Spinal cord (tissue), 10 donors: ENCODE data around the gene SAMD10. TPM values are rescaled to one million over a fixed set of nuclear protein-coding genes. Genes with fewer than 3 reads are reported as not detected.
"Not testable (repeated sequence)": the region's sequence is repeated elsewhere in the genome, so short reads cannot be mapped to it uniquely, and the experiment has no call there.

Experiments
- DNase-seq, 6 donors: peaks; one replicate each; pipeline versions ENCODE4 v3.0.0 to v3.0.0-alpha.2; 2013 to 2015; ENCODE audit warnings: low spot score in 6 of 6, low read depth in 4 of 6
- H3K27ac ChIP-seq: one replicate; pipeline ENCODE4 v1.5.1; 2013; ENCODE audit warnings: low read depth, low read length, control low read depth
- H3K27me3 ChIP-seq: one replicate; pipeline ENCODE4 v1.6.1; 2013; ENCODE audit warnings: low read length; ENCODE audit not compliant: control insufficient read depth, insufficient read depth
- H3K36me3 ChIP-seq: one replicate; pipeline ENCODE4 v1.6.1; 2013; ENCODE audit warnings: low read length; ENCODE audit not compliant: control insufficient read depth, insufficient read depth
- H3K4me1 ChIP-seq: one replicate; pipeline ENCODE4 v1.6.1; 2013; ENCODE audit warnings: low read length; ENCODE audit not compliant: control insufficient read depth, insufficient read depth
- H3K4me3 ChIP-seq: one replicate; pipeline ENCODE4 v1.5.1; 2013; ENCODE audit warnings: low read depth, low read length, control low read depth
- H3K9me3 ChIP-seq: one replicate; pipeline ENCODE4 v1.6.1; 2013; ENCODE audit warnings: low read length; ENCODE audit not compliant: control insufficient read depth, insufficient read depth
- WGBS: methylation state at CpG from one replicate; pipeline ENCODE4 v1.1.5; 2013; ENCODE audit warnings: missing lambda C conversion rate; ENCODE audit not compliant: insufficient coverage; 5-methylcytosine and 5-hydroxymethylcytosine counted together
- polyA plus RNA-seq, 2 donors: library from polyadenylated mRNA; unstranded; fragments of 120-200 nt; gene quantifications; one replicate each; pipeline ENCODE4 v1.2.1, GENCODE V29; 2013; ENCODE audit not compliant: insufficient read length in 2 of 2
- total RNA-seq, 2 donors: library from RNA; depleted of rRNA in 1 of 2; stranded (reverse); fragments of 120-200 nt in 1 of 2; fragments of >200 nt in 1 of 2; gene quantifications; one replicate each; pipeline versions ENCODE4 v1.2.3 to v1.2.4, GENCODE V29; 2013 to 2014
- donor health status: healthy.

Gene SAMD10
- total and polyA plus RNA-seq, 4 donors: 6.9 to 42.9 (median 24.1) TPM

DNA sequence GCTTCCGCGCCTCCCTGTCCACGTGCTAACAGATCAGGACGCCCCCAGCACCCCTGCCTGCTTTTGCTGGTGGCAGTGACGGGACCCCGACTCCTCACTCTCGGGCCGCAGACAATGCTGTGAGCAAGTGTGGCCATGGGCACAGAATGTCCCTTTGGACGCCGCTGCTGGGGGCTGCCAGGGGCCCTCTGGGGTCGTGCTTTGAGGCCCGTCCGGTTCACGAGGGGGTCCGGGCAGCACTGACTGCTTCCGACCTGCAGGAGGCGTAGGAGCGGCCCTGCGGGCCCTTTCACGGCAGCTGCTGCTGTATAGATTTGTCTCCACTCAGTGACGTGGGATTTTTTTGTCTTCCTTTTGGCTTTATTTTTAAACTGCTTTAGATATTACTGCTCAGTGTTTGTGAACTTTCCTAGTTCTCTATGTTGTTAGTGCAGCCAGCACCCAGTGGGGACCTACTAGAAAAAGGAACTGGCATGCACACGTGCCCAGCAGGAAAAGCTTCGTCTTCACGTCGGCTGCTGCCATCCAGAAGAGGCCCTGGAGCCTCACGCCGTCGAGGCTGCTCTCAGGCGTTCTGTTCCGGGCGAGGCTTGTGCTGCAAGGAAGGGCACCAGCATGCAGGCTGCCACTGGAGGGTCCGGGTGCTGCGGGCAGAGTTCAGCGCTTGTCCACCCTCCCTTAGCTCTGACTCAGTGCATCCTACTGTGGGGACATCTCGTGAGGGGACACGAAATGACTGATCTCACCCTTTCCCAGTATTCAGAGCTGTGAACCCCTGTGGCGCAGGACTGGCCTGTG is 45.0 kb downstream of the SAMD10 start:
- no peak overlapping the region for H3K27ac ChIP-seq
- DNase-seq: no peak

DNA sequence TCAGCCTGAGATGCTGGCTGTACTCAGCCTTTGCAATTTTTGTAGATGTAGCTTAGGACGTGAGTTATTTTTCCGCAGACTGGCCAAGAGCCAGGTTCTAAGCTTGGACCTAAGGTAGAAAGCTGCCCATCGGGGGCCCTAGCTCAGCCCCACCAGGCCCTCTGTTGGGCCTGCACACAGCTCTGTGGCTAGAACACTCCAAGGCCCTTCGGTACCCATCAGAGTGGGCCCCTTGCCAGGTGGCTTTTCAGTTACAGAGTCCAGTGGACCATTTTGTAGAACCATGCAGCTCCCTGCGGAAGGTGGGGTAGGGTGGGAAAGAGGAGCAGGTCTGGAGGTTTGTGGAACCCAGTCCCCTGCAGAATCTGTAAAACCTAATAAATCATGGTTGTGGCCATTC is 45.8 kb downstream of the SAMD10 start:
- Histone ChIP-seq H3K27me3 (no peaks in the 10 kb centered on the region), H3K9me3 (no peaks in the 10 kb centered on the region), H3K27ac (no peak overlapping the region), H3K4me3 (no peak overlapping the region), H3K36me3 (peaks cover 88% of the 10 kb centered on the region), H3K4me1 (no peaks in the 10 kb centered on the region)
- DNase-seq: no peak
- WGBS: 79% methylated on average over 5 of the region's 5 CpGs

More for the DNA sequence above, 45.0 kb downstream of the SAMD10 start:
- WGBS: 73% methylated on average over 27 of the region's 37 CpGs
- H3K36me3 ChIP-seq: peaks cover 88% of the 10 kb centered on the region
- H3K9me3 ChIP-seq: no peaks in the 10 kb centered on the region
- no peaks in the 10 kb centered on the region for H3K4me1 ChIP-seq
- H3K27me3 ChIP-seq: no peaks in the 10 kb centered on the region
- H3K4me3 ChIP-seq: no peak overlapping the region

DNA sequence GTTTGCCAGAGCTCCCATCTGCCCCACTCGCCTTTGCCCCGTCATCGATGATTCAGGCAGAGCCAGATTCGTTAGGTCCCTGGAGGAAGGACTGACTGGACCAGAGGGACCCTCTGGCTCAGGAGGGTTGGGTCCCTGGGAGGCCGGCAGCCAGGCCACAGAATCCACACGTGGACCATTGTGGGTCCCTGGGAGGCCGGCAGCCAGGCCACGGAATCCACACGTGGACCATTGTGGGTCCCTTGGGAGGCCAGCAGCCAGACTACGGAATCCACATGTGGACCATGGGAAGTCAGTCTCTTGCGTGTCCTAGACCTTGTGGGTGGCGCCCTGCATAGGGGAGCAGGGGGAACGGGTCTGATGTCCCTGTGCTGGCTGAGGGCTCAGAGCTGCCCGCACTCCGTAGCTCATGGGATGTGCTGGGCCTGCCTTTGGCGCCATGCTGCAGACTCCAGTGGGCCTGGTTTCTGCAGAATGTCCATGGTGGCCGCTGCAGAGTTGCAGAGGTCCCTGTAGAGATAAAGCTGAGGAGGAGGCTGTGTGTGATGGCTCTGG is 46.8 kb downstream of the SAMD10 start:
- H3K4me1 ChIP-seq: no peaks in the 10 kb centered on the region
- no peak for DNase-seq
- H3K4me3 ChIP-seq: no peak overlapping the region
- peaks cover 86% of the 10 kb centered on the region for H3K36me3 ChIP-seq
- no peaks in the 10 kb centered on the region for H3K9me3 ChIP-seq
- no peaks in the 10 kb centered on the region for H3K27me3 ChIP-seq
- 92% methylated on average over 17 of the region's 17 CpGs for WGBS
- H3K27ac ChIP-seq: no peak overlapping the region

DNA sequence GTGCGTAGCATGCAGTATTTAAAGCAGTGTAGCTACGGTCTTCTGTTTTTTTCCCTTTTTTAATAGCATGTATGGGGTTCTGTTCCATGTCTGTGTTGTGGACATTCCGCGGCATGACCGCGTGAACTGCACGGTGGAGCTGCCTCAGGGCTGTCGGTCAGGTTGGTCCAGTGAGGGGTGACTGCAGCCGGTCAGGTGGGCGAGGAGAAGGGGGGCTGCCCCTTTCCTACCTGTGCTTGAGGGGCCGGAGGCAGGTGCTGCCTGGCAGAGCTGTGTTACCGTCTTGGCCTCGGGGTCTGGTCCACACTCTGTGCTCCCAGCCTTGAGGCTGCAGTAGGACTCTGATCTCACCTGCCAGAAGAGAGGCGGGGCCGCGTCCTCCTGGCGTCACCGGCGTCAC is 47.7 kb downstream of the SAMD10 start:
- Histone ChIP-seq H3K9me3 (no peaks in the 10 kb centered on the region), H3K27ac (no peak overlapping the region), H3K4me3 (no peak overlapping the region), H3K36me3 (peaks cover 84% of the 10 kb centered on the region), H3K4me1 (no peaks in the 10 kb centered on the region), H3K27me3 (no peaks in the 10 kb centered on the region)
- no peak for DNase-seq
- 96% methylated on average over 16 of the region's 19 CpGs for WGBS

DNA sequence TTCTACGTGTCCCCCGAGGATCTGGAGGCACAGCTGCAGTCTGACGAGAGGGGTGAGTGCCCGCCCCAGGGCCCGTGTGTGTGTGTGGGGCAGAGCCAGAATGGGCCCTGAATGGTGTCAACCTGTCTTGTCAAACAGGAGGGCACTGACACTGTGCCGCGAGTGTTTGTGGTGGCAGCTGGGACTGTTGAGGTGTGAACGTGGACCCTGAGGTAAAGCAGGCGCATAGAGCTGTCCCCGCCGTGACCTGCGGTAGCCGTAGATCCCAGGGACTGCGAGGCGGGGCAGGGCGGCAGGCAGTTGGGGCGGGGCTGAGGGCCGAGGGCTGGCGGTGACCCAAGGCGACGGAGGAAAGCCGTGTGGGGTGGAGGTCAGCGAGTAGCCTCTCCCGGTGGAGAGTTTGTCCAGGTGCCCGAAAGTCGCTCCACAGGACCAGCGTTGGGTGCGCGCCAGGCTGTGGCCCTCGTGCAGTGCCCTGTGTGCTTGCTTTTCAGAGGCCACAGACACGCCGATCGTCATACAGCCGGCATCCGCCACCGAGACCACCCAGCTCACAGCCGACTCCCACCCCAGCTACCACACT is 48.4 kb downstream of the SAMD10 start:
- no peak overlapping the region for H3K4me3 ChIP-seq
- H3K27me3 ChIP-seq: no peaks in the 10 kb centered on the region

DNA sequence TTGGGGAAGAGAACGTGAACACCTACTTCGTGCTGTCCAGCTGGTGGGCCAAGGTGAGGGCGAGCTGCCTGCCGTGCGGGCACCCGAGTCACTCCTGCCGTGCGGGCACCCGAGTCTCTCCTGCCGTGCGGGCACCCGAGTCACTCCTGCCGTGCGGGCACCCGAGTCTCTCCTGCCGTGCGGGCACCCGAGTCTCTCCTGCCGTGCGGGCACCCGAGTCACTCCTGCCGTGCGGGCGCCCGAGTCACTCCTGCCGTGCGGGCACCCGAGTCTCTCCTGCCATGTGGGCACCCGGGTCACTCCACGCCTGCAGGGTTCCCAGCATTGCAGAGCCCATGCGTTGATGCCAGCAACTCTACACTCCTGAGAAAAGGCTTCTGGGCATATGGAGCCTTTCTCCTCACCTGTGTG is 50.0 kb downstream of the SAMD10 start:
- not testable (repeated sequence) for H3K27ac ChIP-seq, H3K27me3 ChIP-seq, H3K4me3 ChIP-seq, H3K4me1 ChIP-seq, H3K9me3 ChIP-seq, DNase-seq
- 96% methylated on average over 31 of the region's 31 CpGs for WGBS
- H3K36me3 ChIP-seq: peaks cover 69% of the 10 kb centered on the region

More for the DNA sequence above, 48.4 kb downstream of the SAMD10 start:
- no peaks in the 10 kb centered on the region for H3K4me1 ChIP-seq
- H3K27ac ChIP-seq: no peak overlapping the region
- no peak for DNase-seq
- H3K36me3 ChIP-seq: peaks cover 80% of the 10 kb centered on the region
- WGBS: 92% methylated on average over 31 of the region's 37 CpGs
- H3K9me3 ChIP-seq: no peaks in the 10 kb centered on the region

DNA sequence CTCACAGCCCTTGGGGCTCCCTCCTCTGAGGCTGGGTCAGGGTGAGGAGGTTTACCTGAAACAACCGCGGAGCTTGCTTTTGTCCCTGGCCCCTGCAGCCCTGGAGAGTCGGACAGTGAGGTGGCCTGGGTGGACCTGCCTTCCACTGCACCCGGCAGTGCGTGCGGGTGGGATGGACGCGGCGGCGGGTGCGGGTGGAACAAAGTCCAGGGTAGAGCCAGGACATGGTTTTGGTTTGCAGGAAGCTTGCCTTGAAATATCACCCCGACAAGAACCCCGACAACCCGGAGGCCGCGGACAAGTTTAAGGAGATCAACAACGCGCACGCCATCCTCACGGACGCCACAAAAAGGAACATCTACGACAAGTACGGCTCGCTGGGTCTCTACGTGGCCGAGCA is 50.4 kb downstream of the SAMD10 start:
- DNase-seq: no peak
- Histone ChIP-seq H3K27me3 (no peaks in the 10 kb centered on the region), H3K9me3 (no peaks in the 10 kb centered on the region), H3K36me3 (peaks cover 67% of the 10 kb centered on the region), H3K4me3 (no peak overlapping the region), H3K4me1 (no peaks in the 10 kb centered on the region), H3K27ac (no peak overlapping the region)
- 98% methylated on average over 26 of the region's 26 CpGs for WGBS

DNA sequence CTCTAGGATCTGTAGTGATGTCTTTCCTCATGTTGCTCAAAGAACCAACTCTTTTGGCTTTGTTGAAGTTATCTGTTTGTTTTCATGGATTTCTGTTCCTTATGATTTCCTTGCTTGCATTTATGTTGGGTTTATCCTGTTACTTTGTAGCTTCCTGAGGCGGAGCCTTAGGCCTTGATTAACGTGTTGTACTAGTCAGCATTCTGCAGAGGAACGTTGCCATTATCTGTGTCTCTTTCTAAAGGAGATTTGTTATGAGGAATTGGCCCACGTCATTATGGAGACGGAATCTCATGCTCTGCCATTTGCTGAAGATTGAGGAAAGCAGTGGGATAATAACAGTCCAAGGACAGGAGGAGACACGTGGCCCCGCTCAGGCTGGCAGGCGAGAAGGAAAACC is 53.1 kb downstream of the SAMD10 start:
- Histone ChIP-seq H3K4me3 (no peak overlapping the region), H3K36me3 (peaks cover 51% of the 10 kb centered on the region), H3K4me1 (peaks cover 5% of the 10 kb centered on the region), H3K9me3 (no peaks in the 10 kb centered on the region), H3K27ac (no peak overlapping the region), H3K27me3 (no peaks in the 10 kb centered on the region)
- DNase-seq: no peak
- WGBS: 79% methylated on average over 6 of the region's 8 CpGs

DNA sequence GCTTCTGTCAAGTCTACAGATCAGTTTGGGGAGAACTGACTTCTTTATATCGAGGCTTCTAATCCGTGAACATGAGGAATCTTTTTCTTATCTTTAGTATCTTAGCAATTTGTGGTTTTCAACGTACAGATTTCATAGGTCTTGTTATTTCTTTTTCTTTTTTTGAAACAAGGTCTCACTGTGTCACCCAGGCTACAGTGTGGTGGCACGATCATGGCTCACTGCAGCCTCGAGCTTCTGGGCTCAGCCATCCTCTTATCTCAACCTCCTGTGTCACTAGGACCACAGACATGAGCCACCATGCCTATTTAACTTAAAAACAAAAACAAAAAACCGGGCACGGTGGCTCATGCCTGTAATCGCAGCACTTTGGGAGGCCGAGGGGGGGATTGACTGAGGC is 55.2 kb downstream of the SAMD10 start:
- Histone ChIP-seq H3K27me3 (no peaks in the 10 kb centered on the region), H3K27ac (no peak overlapping the region), H3K36me3 (peaks cover 38% of the 10 kb centered on the region), H3K4me3 (no peak overlapping the region), H3K9me3 (no peaks in the 10 kb centered on the region), H3K4me1 (peaks cover 5% of the 10 kb centered on the region)
- no peak for DNase-seq
- 90% methylated on average over 4 of the region's 9 CpGs for WGBS
